GM12878 (cell line): ENCODE data around the gene RNF181. TPM values are rescaled to one million over a fixed set of nuclear protein-coding genes. Genes with fewer than 3 reads are reported as not detected.
A peak's percentile ranks its signal among the peaks of the same experiment; 100 is the strongest.

Source experiments
- ATAC-seq: fragments of 200-7000 bp; cut with Tn5 transposase; 3 replicates; pipeline ENCODE4 v1.9.1; 2020; ENCODE audit warnings: mild to moderate bottlenecking, moderate library complexity
- BruUV-seq: library from RNA; stranded (reverse); fragments of 400-500 nt; replicated peaks from 2 replicates; lab custom pipeline; 2021; lab: Mats Ljungman, UMichigan
- CTCF ChIA-PET: fragments of 300-600 bp; sonication (Branson Sonifier 250); formaldehyde crosslinking; extraction: SDS; loops from one replicate; lab custom pipeline; 2021; ENCODE audit warnings: inconsistent platforms; lab: Yijun Ruan, JAX
- POLR2A ChIA-PET: fragments of 350-600 bp; formaldehyde crosslinking; extraction: SDS; loops from one replicate; lab custom pipeline; 2021; ENCODE audit warnings: inconsistent platforms; lab: Charles Lee
- RAD21 ChIA-PET: fragments of 300-600 bp; sonication (Branson Sonifier 250); formaldehyde crosslinking; loops from one replicate; lab custom pipeline; 2023; ENCODE audit warnings: antibody characterized with exemption; ENCODE audit not compliant: unreplicated experiment; lab: Charles Lee
- SMC1A ChIA-PET: fragments of 300-600 bp; sonication (Branson Sonifier 250); formaldehyde crosslinking; loops from one replicate; lab custom pipeline; 2023; ENCODE audit not compliant: unreplicated experiment, uncharacterized antibody; lab: Charles Lee
- DNase-seq: peaks from one replicate; pipeline ENCODE4 v3.0.0-alpha.2; 2011; ENCODE audit warnings: low read depth, low spot score
- FAIRE-seq: peaks from 3 replicates; lab custom pipeline; 2011; peaks lifted over from hg19 to GRCh38; lab: Jason Lieb, UNC
- H2AFZ ChIP-seq: 2 replicates; pipeline ENCODE4 v1.6.0; 2011; ENCODE audit warnings: low read depth, low read length, control low read depth; ENCODE audit not compliant: control insufficient read depth
- H3K27ac ChIP-seq: 2 replicates; pipeline ENCODE4 v1.5.1; 2011; ENCODE audit warnings: control low read depth; ENCODE audit not compliant: control insufficient read depth, insufficient read depth
- H3K27me3 ChIP-seq, 2 experiments: replicated peaks in 1 of 2; 2 replicates each; pipeline versions ENCODE4 v1.6.0 to v1.6.1; 2011; ENCODE audit warnings: low read length in 1 of 2; ENCODE audit not compliant: control insufficient read depth in 2 of 2, insufficient read depth in 2 of 2
- H3K36me3 ChIP-seq, 2 experiments: 2 replicates each; pipeline ENCODE4 v1.5.1; 2011; ENCODE audit warnings: low read length in 1 of 2; ENCODE audit not compliant: control insufficient read depth in 2 of 2, insufficient read depth in 2 of 2
- H3K4me1 ChIP-seq: 2 replicates; pipeline ENCODE4 v1.6.1; 2011; ENCODE audit warnings: mild to moderate bottlenecking, low read length, moderate library complexity, mixed read lengths; ENCODE audit not compliant: control insufficient read depth, insufficient read depth
- H3K4me2 ChIP-seq: 2 replicates; pipeline ENCODE4 v1.6.0; 2011; ENCODE audit warnings: control low read depth; ENCODE audit not compliant: control insufficient read depth, insufficient read depth
- H3K4me3 ChIP-seq: fragments of 200-600 bp; sonication (generic); 2 replicates; pipeline ENCODE4 v1.5.1; 2016
- H3K79me2 ChIP-seq: 2 replicates; pipeline ENCODE4 v1.6.0; 2011; ENCODE audit warnings: low read length; ENCODE audit not compliant: control insufficient read depth, insufficient read depth
- H3K9ac ChIP-seq: 2 replicates; pipeline ENCODE4 v1.8.0; 2011; ENCODE audit warnings: low read length, control low read depth, mixed read lengths; ENCODE audit not compliant: control insufficient read depth, insufficient read depth
- H3K9me3 ChIP-seq: replicated peaks from 3 replicates; pipeline ENCODE4 v1.5.1; 2011; ENCODE audit warnings: mild to moderate bottlenecking, low read length; ENCODE audit not compliant: control insufficient read depth, insufficient read depth
- H4K20me1 ChIP-seq: 2 replicates; pipeline ENCODE4 v1.6.0; 2011; ENCODE audit not compliant: control insufficient read depth, insufficient read depth
- CREB1 ChIP-seq: IDR thresholded peaks from 2 replicates; pipeline ENCODE4 v1.6.1; 2012; ENCODE audit warnings: low read depth, mild to moderate bottlenecking, inconsistent platforms
- DPF2 ChIP-seq: fragments of 450-650 bp; IDR thresholded peaks from 2 replicates; pipeline ENCODE4 v1.6.1; 2017; ENCODE audit warnings: mild to moderate bottlenecking
- EGR1 ChIP-seq, 2 experiments: IDR thresholded peaks; 1 replicate in 1 of 2; 2 replicates in 1 of 2; pipeline ENCODE4 v1.6.1; 2011 to 2012; ENCODE audit warnings: low read depth in 2 of 2, low read length in 2 of 2, borderline replicate concordance in 1 of 2, mild to moderate bottlenecking in 1 of 2, moderate library complexity in 1 of 2
- ELK1 ChIP-seq: IDR thresholded peaks from 2 replicates; pipeline ENCODE4 v1.6.1; 2012; ENCODE audit warnings: low read depth, low read length, improper control_type of control experiment
- HSF1 ChIP-seq: fragments of 150-350 bp; IDR thresholded peaks from 2 replicates; pipeline ENCODE4 v1.6.1; 2014; ENCODE audit warnings: mild to moderate bottlenecking, low read depth, low read length
- MXI1 ChIP-seq: fragments of 150-350 bp; IDR thresholded peaks from 2 replicates; pipeline ENCODE4 v1.6.1; 2011; ENCODE audit warnings: low read depth, mild to moderate bottlenecking, inconsistent platforms, low read length, improper control_type of control experiment
- NFYA ChIP-seq: IDR thresholded peaks from 2 replicates; pipeline ENCODE4 v1.6.1; 2011; ENCODE audit warnings: low read depth, mild to moderate bottlenecking, low read length, improper control_type of control experiment, borderline replicate concordance
- NFYB ChIP-seq: IDR thresholded peaks from 2 replicates; pipeline ENCODE4 v1.6.1; 2011; ENCODE audit warnings: low read depth, mild to moderate bottlenecking, low read length, improper control_type of control experiment, moderate library complexity; ENCODE audit not compliant: insufficient read depth
- NR2C2 ChIP-seq: IDR thresholded peaks from 2 replicates; pipeline ENCODE4 v1.6.1; 2011; ENCODE audit warnings: borderline replicate concordance, low read depth; ENCODE audit not compliant: control insufficient read depth, insufficient read length
- POLR2A ChIP-seq: IDR thresholded peaks from 2 replicates; pipeline ENCODE4 v1.6.1; 2011; ENCODE audit warnings: low read depth, mild to moderate bottlenecking, low read length
- POLR2AphosphoS2 ChIP-seq: IDR thresholded peaks from 2 replicates; pipeline ENCODE4 v1.6.1; 2011; ENCODE audit warnings: low read depth, mild to moderate bottlenecking, low read length, improper control_type of control experiment, moderate library complexity
- REST ChIP-seq: IDR thresholded peaks from 2 replicates; pipeline ENCODE4 v1.6.1; 2012; ENCODE audit warnings: mild to moderate bottlenecking, low read depth, low read length
- STAT1 ChIP-seq: fragments of 450-650 bp; conservative IDR thresholded peaks from 2 replicates; pipeline ENCODE4 v1.6.1; 2014; ENCODE audit warnings: antibody characterized with exemption, mild to moderate bottlenecking
- WGBS: methylation state at CpG from one replicate; pipeline ENCODE4 v1.1.6; 2016; ENCODE audit warnings: low lambda C conversion rate; ENCODE audit not compliant: insufficient replicate concordance, insufficient coverage; ENCODE audit errors: missing lambda C conversion rate; 5-methylcytosine and 5-hydroxymethylcytosine counted together
- in situ Hi-C: fragments of 300-500 bp; cut with MboI; formaldehyde crosslinking; loops from 9 replicates; pipeline ENCODE4 v1.14.3; 2018; ENCODE audit warnings: mixed read lengths
- intact Hi-C: fragments of 100-400 bp; cut with micrococcal nuclease; formaldehyde crosslinking; loops from one replicate; pipeline ENCODE4 v1.14.2; 2022; ENCODE audit not compliant: unreplicated experiment
- polyA plus RNA-seq, 11 experiments: library from polyadenylated mRNA; depleted of rRNA in 4 of 11; unstranded in 6 of 11; stranded (reverse) in 5 of 11; fragments of >200 nt; fragmentation: Nextera tagmentation in 4 of 11; fragmentation: Illumina TruSeq in 1 of 11; extraction: Ambion mirVana in 4 of 11; extraction: Trizol in 1 of 11; gene quantifications; 1 replicate in 1 of 11; 2 replicates in 10 of 11; pipeline versions ENCODE4 v1.2.1 to v1.2.3, GENCODE V29; 2011 to 2016; ENCODE audit warnings: inconsistent platforms in 2 of 11, missing spikeins in 2 of 11, low read depth in 1 of 11
- total RNA-seq, 4 experiments: library from RNA; depleted of rRNA in 3 of 4; stranded (reverse); fragments of >200 nt in 3 of 4; fragmentation: Illumina TruSeq in 1 of 4; extraction: Trizol in 1 of 4; gene quantifications; 2 replicates each; pipeline versions ENCODE4 v1.2.1 to v1.2.3, GENCODE V29; 2013 to 2021

RNF181 gene
- total and polyA plus RNA-seq, 10 of the 15 experiments (the other 5 are each of a cell fraction or from before 2014, with no cell fraction given): 101 to 409 (median 213) TPM

DNA sequence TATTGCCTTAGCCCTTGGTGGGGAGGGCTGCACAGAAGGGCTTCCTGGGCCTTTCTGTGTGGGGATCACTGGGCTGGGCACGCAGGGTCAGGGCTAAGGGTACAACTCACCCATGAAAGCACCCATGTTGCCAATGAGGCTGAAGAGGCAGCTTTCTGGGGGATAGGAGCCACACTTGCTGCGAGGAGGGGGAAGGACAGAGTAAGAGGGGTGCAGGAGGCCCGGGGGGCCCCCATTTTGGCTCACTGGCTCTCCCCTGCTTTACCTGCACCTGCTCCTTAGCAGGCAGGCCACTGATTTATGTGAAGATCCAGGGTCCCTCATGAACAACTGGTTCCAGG is 4.7 kb downstream of the RNF181 start (continued):
- no peak for TF ChIP-seq EGR1 (IDR thresholded peaks at IDR 0.05; ENCODE audit: borderline replicate concordance in 1 of 2, low read depth in 2 of 2, low read length in 2 of 2)

GRCh38 chr2:85600951-85601770 is 5.6 kb downstream of the RNF181 start:
- ATAC-seq (no peak), DNase-seq (no peak), FAIRE-seq (no peak)
- Histone ChIP-seq H3K79me2 (peaks cover 13% of the 10 kb centered on the region), H3K4me3 (no peak overlapping the region; the same call in 1 of the 2 replicates), H4K20me1 (no peaks in the 10 kb centered on the region), H3K9me3 (no peaks in the 10 kb centered on the region), H3K36me3 (peaks cover 0 to 14% of the 10 kb centered on the region in 2 experiments; a peak in 3 of 4 replicates), H3K27me3 (no peaks in the 10 kb centered on the region), H3K27ac (no peak overlapping the region), H3K9ac (no peak overlapping the region), H3K4me1 (peaks cover 5% of the 10 kb centered on the region), H3K4me2 (peak overlapping the region; percentile 95; the same call in 1 of the 2 replicates), H2AFZ (no peak overlapping the region)
- in situ Hi-C loops (no loop called here), intact Hi-C loops (no loop called here)
- ChIA-PET POLR2A (interaction anchor here (0.9 to 1.9 kb wide), 2 partner anchors 10 to 104 kb away, joined by 4 to 10 read pairs; partner anchors contain the start of gene C2orf68), SMC1A (interaction anchor here (0.7 kb wide), 1 partner anchor 244 kb away, joined by 3 read pairs; no protein-coding TSS in a partner anchor), RAD21 (interaction anchor here (0.5 kb wide), 1 partner anchor 26 kb away, joined by 3 read pairs; no protein-coding TSS in a partner anchor), CTCF (interaction anchor here (0.6 to 0.7 kb wide), 2 partner anchors 40 to 57 kb away, joined by 3 read pairs; partner anchors contain the start of gene GGCX)
- no TSS peak for BruUV-seq
- WGBS: 67% methylated on average over 6 of the region's 6 CpGs
- TF ChIP-seq CREB1: no peak
- TF ChIP-seq DPF2: no peak
- no peak for TF ChIP-seq HSF1
- 0 out of 2 replicates have a peak, but pooled peaks have one; percentile 32 for TF ChIP-seq POLR2A
- no peak for TF ChIP-seq MXI1
- no peak for TF ChIP-seq NR2C2
- TF ChIP-seq NFYA: no peak
- TF ChIP-seq ELK1: no peak
- no peak for TF ChIP-seq REST
- peak; percentile 32 for TF ChIP-seq POLR2AphosphoS2
- no peak for TF ChIP-seq STAT1
- TF ChIP-seq NFYB: no peak
